ENCODE results near the gene PTPRM.

Gene PTPRM

GRCh38 chr18:7641813-7642212, 74.7 kb downstream of the PTPRM start (continued):
- TF ChIP-seq, protein P1, sequence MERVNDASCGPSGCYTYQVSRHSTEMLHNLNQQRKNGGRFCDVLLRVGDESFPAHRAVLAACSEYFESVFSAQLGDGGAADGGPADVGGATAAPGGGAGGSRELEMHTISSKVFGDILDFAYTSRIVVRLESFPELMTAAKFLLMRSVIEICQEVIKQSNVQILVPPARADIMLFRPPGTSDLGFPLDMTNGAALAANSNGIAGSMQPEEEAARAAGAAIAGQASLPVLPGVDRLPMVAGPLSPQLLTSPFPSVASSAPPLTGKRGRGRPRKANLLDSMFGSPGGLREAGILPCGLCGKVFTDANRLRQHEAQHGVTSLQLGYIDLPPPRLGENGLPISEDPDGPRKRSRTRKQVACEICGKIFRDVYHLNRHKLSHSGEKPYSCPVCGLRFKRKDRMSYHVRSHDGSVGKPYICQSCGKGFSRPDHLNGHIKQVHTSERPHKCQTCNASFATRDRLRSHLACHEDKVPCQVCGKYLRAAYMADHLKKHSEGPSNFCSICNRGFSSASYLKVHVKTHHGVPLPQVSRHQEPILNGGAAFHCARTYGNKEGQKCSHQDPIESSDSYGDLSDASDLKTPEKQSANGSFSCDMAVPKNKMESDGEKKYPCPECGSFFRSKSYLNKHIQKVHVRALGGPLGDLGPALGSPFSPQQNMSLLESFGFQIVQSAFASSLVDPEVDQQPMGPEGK (CRISPR knock-in tag; IDR thresholded peaks at IDR 0.05; ENCODE audit: borderline replicate concordance) = no peak
- no peak for TF ChIP-seq ZFP3 (CRISPR knock-in tag; IDR thresholded peaks at IDR 0.05)
- TF ChIP-seq TOX (CRISPR knock-in tag; IDR thresholded peaks at IDR 0.05; ENCODE audit: borderline replicate concordance) = no peak
- TF ChIP-seq TCF4 (CRISPR knock-in tag; IDR thresholded peaks at IDR 0.05; ENCODE audit: borderline replicate concordance) = no peak

DNA sequence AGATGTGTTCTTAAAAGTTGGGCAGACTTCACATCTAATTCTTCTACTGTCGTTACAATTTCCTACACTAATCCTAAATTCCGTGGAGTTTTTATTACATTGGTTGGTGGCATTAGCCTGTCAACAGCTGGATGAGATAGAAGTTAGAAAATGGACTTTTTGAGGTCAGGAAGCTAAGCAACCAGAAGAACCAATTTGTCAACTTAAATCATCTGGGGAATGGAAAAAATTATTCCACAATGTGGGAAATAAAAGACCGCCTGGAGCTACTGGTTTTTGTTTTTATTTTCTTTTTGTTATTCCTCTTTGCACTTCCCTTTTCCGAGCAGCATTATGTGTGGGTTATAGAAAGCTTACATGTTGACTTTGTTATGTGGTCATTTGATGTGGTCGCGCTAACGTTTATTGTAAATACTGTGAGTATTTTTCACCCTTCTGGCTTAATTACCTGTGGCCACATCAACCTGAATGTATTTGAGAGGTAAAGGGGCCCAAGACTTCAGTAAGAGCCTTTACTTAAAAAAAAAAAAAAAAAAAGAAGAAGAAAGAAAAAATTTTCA, 75.3 kb downstream of the PTPRM start:
- TF ChIP-seq RARB (CRISPR knock-in tag; IDR thresholded peaks at IDR 0.05) (no peak), ZNF8 (CRISPR knock-in tag; IDR thresholded peaks at IDR 0.05) (no peak), ZC3H10 (CRISPR knock-in tag; IDR thresholded peaks at IDR 0.05) (no peak), PPARA (CRISPR knock-in tag; IDR thresholded peaks at IDR 0.05; ENCODE audit: borderline replicate concordance) (no peak), TOX (CRISPR knock-in tag; IDR thresholded peaks at IDR 0.05; ENCODE audit: borderline replicate concordance) (no peak)
- TF ChIP-seq, protein P2, sequence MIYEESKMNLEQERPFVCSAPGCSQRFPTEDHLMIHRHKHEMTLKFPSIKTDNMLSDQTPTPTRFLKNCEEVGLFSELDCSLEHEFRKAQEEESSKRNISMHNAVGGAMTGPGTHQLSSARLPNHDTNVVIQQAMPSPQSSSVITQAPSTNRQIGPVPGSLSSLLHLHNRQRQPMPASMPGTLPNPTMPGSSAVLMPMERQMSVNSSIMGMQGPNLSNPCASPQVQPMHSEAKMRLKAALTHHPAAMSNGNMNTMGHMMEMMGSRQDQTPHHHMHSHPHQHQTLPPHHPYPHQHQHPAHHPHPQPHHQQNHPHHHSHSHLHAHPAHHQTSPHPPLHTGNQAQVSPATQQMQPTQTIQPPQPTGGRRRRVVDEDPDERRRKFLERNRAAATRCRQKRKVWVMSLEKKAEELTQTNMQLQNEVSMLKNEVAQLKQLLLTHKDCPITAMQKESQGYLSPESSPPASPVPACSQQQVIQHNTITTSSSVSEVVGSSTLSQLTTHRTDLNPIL (CRISPR knock-in tag; IDR thresholded peaks at IDR 0.05; ENCODE audit: low read depth) = no peak
- no peak for ATAC-seq

DNA sequence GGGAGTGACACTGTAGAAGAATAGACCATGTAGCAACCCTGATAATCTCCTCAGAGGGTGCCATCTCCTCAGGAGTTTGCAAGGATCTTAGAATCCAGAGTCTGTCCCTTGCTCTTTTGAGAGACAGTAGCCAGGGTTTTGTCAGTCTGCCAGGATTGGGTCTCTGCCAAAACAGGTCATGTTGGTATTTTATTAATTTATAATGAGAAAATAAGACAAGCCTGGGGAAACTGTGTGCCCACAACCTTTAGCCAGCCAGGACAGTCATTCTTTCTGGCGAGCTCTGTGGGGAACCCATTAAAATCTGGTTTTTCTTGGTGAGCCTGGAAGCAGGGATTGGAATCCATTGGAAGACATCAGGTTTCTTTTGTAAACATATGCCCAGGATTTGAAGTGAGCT, 78.6 kb downstream of the PTPRM start:
- TF ChIP-seq ISL1 (CRISPR knock-in tag; IDR thresholded peaks at IDR 0.05) (peak; percentile 48), ZFP30 (CRISPR knock-in tag; IDR thresholded peaks at IDR 0.05) (no peak)
- ATAC-seq = no peak

DNA sequence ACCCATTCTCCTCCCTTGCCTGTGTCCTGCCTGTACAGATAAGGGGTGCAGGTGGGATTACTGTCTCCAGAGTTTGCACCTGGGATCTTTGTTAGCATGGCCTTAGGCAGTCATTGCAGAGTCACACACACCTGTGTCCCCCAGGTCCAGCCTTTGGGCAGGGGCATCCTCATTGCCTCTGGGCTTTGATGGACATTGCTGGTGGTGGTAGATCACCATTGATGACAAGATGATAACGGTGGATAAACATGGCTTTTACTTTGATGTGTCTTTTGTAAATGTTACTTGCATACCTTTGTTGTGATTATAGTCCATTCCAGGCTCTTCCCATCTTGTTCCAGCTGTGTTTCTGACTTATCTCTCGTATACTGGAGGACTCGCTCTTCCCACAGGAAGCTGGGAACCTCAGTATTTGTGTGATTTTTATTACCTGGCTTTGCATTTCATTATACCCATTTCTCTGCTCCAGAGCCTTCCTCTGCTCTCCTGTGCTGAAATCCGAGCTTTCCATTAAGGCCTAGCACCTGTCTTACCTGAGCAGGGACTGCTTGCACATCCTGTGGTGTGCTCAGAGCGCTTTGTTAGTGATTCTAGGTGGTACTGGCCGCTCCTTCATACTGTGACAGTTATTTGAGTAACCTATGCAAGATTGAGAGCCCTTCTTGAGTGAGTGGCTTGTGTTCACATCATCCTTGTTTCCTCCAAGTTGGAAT, 79.2 kb downstream of the PTPRM start:
- no peak for ATAC-seq
- TF ChIP-seq ZC3H10 (CRISPR knock-in tag; IDR thresholded peaks at IDR 0.05) (no peak), ZFP3 (CRISPR knock-in tag; IDR thresholded peaks at IDR 0.05) (no peak), BACH2 (CRISPR knock-in tag; IDR thresholded peaks at IDR 0.05; ENCODE audit: borderline replicate concordance) (no peak), ZNF70 (CRISPR knock-in tag; IDR thresholded peaks at IDR 0.05) (no peak), OSR1 (CRISPR knock-in tag; IDR thresholded peaks at IDR 0.05) (no peak), ARNTL (CRISPR knock-in tag; IDR thresholded peaks at IDR 0.05; ENCODE audit: borderline replicate concordance, low read depth) (no peak), PPARA (CRISPR knock-in tag; IDR thresholded peaks at IDR 0.05; ENCODE audit: borderline replicate concordance) (no peak), ZNF8 (CRISPR knock-in tag; IDR thresholded peaks at IDR 0.05) (no peak), POU6F1 (CRISPR knock-in tag; IDR thresholded peaks at IDR 0.05; ENCODE audit: borderline replicate concordance, low read depth) (no peak), ZNF565 (CRISPR knock-in tag; conservative IDR thresholded peaks at IDR 0.05; ENCODE audit: low read depth) (no peak), ESRRG (CRISPR knock-in tag; IDR thresholded peaks at IDR 0.05) (no peak)
- TF ChIP-seq, protein P3, sequence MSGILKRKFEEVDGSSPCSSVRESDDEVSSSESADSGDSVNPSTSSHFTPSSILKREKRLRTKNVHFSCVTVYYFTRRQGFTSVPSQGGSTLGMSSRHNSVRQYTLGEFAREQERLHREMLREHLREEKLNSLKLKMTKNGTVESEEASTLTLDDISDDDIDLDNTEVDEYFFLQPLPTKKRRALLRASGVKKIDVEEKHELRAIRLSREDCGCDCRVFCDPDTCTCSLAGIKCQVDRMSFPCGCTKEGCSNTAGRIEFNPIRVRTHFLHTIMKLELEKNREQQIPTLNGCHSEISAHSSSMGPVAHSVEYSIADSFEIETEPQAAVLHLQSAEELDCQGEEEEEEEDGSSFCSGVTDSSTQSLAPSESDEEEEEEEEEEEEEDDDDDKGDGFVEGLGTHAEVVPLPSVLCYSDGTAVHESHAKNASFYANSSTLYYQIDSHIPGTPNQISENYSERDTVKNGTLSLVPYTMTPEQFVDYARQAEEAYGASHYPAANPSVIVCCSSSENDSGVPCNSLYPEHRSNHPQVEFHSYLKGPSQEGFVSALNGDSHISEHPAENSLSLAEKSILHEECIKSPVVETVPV (CRISPR knock-in tag; IDR thresholded peaks at IDR 0.05) = no peak

GRCh38 chr18:7647500-7647899, 80.4 kb downstream of the PTPRM start:
- ATAC-seq = no peak
- TF ChIP-seq TOX (CRISPR knock-in tag; IDR thresholded peaks at IDR 0.05; ENCODE audit: borderline replicate concordance) = no peak

Measured in SK-N-SH treated with all-trans-retinoic acid at 6 μM for 48 hours (cell line).